Hematopoietic multipotent progenitor cell (in vitro differentiated cells): ENCODE results near the gene BRD1. TPM values are rescaled to one million over a fixed set of nuclear protein-coding genes. Genes with fewer than 3 reads are reported as not detected.
"Not testable (repeated sequence)": the region's sequence is repeated elsewhere in the genome, so short reads cannot be mapped to it uniquely, and the experiment has no call there.

Source experiments
- DNase-seq, 3 donors: peaks; one replicate each; pipeline ENCODE4 v3.0.0-alpha.2; 2011 to 2015; ENCODE audit warnings: low read depth in 2 of 3, low spot score in 2 of 3
- total RNA-seq: library from RNA; depleted of rRNA; stranded (reverse); fragments of >200 nt; gene quantifications from one replicate; pipeline ENCODE4 v1.2.3, GENCODE V29; 2012

The BRD1 gene
- total RNA-seq, 1 donor: 46.0 TPM

DNA sequence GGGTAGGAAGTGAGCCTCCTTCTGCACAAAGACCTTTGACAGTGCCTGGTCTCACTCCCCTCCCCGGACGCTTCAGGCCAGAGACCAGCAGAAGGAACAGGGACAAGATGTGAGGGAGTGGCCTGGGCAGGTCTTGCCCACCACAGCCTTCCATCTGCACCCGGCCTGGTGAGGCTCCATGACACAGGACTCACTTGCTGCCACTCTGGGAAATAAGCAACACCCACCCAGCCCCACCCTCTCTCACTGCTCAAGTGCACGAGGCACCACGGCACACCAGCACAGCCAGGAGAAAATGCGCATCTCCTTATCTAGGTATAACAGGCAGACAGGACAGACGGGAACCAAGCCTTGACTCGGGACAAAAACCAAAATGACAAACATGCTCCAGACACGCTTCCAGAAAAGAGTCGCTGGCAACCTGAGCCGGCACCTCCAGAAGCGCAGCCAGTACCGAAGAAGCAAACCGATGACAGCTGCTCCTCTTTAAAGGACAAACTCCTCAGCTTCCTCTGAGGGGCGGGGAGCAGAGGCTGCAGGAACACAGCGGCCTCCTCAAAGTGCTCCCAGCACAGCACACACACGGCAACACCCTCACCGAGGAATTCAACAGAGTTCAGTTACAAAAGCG is 41.7 kb downstream of the BRD1 start:
- DNase-seq: no peak

DNA sequence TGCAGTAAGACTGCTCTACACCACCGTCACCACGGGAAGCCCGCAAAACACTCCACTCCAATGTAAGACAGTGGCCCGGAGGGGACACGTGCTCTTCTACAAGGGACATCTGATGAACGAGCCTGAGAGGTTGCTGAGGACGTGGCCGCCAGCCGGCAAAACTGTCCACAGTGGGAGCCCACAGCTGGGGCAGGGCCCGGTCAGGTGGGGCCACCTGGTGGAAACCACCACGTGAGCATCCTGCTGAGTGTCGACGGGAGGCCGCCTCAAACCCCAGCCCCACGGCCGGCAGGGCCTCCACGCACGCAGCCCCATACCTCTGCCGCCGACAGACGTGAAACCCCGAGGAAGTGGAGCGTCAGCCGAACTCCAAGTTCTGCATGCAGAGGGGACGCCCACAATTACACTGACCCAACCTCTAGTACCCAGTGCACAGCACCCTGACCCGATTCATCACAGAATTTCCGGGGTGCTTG is 42.6 kb downstream of the BRD1 start:
- DNase-seq: no peak

DNA sequence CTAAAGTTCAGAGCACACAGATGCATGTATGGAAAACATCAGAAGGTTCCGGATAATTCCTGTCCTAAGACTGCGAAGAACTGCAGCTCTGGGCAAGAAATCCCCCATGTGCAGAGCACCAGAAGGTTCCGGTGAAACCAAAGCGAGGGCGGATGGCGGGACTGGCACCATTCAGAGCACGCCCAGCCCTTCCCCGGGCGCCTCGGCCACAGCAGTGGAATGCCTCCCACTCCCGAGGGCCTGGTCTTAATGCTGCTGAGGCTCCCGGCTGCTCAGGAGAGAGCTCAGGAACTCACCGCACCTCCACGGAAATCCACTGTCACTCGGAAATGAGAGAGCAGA is 43.1 kb downstream of the BRD1 start:
- DNase-seq: no peak

DNA sequence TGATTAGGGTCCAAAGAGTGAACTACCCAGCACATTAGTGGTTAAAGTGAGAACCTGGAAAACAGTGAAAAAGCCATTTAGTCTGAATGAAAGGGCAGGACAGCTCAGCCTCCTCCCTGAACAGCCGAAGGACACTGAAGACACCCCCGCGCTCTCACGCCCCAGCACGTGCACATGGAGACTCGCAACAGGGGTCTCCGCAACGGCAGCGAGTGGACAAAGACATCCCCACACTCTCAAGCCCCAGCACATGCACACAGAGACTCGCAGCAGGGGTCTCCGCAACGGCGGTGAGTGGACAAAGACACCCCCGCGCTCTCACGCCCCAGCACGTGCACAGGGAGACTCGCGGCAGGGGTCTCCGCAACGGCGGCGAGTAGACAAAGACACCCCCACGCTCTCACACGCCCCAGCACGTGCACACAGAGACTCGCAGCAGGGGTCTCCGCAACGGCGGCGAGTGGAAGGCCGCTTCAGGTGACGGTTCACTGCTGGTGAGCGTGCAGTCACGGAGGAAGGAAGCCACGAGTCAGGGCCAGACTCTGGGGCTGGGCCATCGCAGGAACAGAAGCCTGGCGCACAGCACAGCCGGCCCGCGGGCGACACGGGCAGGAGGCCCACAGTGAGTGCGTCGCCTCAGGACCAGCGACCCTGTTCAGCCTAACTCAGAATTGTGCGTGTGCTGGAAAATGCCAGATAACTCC is 43.6 kb downstream of the BRD1 start:
- DNase-seq: no peak

DNA sequence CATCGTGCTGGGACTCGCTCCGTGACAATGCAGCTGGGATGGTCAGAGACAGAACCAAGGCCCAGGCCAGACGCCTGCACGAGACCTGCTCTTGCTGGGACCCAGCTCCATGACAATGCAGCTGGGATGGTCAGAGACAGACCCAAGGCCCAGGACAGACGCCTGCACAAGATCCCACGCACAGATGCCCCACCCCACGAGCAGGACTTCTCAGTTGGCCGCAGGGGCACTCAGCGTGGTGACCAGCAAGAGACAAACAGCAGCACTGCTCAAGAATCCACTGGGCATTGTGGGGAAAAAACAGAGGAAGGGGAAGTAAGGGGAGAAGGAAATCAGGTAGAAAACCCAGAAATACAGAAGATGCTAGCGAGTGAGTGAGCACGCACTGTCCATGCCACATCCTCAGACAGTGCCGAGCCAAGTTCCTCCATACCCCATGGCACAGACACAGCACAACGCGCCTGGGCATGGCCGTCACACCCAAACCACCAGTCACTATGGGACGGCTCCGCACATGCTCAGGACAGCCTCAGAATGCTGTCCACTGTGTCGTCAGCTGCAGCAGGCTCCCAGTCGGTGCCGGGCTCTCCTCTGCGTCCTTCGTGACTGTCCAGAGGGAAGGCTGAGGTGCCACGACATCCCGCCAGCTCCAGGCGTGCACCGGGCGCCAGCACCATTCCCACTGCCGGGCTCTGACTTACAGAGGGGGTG is 44.5 kb downstream of the BRD1 start:
- DNase-seq: no peak

DNA sequence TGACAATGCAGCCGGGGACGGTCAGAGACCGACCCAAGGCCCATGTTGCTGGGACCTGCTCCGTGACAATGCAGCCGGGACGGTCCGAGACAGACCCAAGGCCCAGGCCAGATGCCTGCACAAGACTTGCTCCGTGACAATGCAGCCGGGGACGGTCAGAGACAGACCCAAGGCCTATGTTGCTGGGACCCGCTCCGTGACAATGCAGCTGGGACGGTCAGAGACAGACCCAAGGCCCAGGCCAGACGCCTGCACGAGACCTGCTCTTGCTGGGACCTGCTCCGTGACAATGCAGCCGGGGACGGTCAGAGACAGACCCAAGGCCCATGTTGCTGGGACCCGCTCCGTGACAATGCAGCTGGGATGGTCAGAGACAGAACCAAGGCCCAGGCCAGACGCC is 45.8 kb downstream of the BRD1 start:
- not testable (repeated sequence) for DNase-seq

DNA sequence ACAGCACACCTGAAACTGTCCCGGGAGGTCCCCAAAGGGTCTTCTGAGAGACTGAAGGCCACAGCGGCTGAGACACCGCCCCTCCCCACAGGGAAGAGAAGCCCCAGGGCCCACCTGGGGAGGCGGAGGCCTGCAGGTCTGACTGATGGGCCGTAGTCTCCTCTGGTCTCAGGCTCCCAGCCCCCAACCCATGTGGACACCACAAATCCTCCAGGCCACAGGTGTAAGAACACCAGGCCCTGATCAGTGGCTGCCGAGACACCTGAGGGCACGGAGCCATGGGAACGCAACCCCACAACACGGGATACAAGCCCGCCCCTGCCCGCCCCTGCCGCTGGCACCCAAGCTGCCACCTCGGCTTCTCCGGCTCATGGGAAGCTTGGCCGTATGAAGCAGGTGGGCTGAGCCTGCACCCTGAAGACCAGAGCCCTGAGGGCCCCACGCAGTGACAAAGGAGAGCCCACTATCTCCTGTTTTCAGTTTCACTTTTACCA is 46.3 kb downstream of the BRD1 start:
- no peak for DNase-seq

DNA sequence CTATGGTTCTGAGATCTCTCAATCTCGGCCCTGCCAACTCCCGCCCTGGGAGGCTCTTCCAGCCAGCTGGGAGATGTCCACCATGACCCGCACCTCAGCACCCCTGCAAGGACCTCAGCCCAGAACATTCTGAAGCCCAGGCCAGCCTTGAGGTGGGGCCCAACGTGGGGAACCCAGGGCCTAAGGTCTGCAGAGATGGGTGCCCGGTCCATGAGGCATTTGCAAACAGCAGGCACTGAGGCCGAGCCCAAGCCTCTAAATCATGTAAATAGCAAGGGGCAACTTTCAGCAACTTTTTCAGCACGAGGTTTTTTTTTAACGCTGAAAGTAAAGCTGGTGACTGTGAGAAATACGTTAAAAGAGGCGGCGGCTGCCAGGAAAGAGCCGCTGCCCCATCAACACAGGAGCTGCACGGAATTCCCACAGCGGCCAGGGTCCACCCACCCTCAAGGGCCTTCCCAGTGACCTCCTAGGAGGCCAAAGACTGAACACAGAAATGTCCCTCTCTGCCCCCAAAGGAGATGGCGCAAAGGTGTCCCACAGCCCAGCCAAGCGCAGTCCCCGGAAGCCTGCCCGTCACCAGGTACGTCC is 46.9 kb downstream of the BRD1 start:
- no peak for DNase-seq

DNA sequence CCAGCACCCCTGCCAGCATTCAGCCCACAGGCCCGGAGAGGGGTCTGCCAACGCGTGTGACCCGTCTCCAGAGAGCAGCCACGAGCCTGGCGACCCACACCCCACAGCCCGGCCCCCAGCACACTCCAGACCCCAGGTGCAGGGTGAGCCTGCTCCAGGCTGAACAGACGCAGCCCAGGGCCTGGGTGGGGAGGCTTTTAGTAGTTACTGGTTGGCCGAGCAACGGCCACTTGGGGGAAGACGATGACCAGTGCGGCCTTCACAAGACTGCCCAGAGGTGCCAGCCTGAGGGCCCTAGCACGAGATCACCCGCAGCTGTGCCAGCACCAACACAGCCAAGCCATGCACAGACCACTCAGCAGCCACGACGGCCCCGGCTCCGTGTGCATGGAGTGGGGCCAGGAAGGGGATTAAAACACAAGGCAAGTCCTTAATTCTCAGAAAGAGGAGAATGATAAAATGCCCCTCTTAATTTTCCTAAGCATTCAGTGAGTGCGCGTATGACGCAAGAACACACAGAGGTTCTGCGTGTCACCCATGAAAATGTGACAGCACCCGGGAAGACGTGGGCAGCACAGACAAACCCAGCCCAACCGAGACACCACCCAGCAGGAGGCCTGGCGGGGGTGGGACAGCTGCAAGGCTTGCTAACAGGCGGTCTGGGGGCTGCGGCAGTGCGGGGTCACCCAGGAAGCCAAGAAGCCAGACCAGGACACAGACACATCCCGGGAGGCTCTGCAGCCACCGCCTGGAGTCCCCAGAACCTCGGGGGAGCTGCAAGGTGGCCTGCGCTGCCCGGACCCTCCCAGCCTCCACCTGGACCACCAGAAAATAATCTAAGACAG is 47.6 kb downstream of the BRD1 start:
- no peak for DNase-seq

DNA sequence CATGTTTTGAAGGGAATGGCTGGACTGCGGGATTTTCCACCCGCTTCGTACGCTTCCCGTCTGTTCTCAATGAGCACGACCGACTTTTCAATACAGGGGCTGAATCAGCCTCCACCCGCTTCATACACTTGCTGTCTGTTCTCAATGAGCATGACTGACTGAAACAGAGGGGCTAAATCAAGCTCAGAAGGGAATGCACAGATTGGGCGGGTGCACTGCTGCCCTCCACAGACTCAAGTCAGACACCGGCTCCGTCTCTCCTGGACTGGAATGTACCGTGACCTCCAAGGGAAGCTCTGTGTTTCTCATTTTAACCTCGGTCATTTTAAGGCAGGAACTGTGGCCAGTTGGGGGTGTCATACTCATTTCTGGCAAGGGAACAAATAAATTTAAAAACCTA is 48.5 kb downstream of the BRD1 start:
- DNase-seq: no peak

DNA sequence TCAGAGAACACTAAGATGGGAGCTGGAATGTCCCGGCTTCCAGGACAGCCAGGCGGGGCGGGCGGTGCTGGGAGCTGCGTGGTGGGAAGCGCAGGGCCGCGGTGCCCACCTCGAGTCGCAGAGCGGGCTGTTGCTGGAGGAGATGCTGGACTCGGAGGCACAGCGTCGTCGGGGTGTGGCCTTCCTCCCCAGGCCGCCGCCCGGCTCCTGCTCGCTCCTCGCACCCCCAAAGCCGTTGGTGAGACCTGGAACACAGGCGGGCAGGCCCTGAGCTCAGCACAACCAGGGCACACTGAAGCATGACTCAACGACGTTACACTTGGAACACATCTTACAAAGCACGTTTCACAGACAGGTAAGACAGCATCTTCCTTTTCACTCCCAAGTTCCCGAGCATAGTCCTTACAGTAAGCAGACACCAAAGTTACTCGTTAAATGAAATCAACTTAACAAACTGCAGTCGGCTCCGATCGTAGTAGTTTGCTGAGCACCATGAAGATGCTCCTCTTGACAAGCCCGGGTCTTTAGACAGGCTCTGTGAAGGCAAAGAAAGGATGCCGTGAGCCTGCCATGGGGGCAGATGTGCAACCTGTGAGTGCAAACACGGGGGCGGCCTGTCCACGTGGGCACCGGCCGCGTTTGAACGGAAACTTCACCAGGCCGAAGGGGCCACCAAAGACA is 50.0 kb downstream of the BRD1 start:
- DNase-seq: no peak

DNA sequence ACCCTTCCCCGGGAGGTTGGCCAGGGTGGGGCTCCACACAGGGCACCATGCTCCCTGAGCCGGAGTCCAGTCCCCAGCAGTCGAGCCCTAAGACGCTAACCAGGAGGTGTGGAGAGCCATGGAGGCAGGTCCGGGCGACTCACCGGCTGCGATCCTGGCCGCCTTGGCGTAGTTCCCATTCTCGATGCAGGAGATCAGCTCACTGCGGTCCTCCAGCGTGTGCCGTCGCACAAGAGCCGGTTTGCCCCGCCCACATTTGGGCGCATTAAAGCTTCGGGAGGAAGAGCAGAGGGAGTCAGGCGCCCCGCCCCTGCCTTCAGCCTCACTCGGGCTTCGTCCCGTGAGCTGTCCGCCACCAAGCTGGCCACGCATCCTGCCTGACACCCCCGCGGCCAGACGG is 50.8 kb downstream of the BRD1 start:
- no peak for DNase-seq

DNA sequence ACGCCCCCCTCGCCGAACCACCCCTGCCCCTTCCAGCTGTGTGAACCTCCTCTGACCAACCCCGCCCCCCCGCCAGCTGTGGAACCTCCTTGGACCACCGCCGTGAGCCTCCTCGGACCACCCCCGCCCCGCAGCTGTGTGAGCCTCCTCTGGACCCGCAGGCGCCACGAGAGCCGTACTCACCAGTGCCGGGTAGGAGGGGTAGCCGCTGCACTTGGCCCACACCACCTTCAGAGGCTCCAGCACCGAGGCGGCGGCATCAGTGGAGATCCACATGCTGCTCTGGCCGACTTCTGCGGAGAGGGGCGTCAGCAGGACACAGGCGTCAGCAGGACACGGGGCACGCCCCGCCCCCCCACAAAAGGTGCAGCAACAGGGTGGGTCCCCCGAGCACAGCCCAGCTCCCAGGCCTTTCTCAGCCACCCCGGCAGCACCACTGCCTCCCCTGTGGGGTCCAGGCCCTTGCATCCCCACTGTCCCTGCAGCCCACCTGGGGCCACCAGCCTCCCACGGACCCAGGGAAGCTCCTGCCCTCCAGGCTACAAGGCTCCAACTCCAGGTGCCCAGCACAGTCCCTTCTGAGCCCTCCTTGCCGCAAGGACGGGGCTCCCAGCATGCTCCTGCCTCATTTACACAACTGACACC is 51.7 kb downstream of the BRD1 start:
- DNase-seq: no peak

DNA sequence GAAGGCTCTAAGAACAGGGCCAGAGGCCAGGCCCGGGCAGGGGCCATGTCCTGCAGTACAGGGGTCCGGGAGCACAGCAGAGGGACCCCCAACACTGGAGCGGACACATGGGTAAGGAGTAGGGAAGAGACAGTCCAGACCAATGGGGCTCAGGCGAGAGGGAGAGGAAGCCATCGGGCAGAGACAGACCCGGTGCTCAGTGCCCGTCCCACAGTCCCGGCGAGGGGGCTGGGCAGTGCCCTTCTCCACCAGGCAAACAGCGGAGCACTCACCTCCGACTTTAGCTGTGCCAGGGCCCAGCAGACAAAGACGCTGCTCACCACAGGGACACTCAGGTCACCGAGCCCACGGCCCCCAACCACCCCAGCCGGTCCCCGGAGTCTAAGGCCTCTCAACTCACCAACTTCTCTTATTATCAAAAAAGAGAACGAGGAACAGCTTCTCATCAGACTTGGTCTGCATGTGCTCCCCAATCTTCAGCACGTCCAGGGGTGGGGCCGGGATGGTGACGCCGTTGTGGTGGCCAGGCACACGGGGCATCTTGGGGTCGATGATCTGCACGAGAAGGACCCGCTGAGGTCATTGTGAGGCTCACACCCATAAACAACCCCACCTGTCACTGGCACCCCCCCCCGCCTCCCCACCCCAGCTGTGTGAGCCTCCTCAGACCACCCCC is 52.3 kb downstream of the BRD1 start:
- no peak for DNase-seq

DNA sequence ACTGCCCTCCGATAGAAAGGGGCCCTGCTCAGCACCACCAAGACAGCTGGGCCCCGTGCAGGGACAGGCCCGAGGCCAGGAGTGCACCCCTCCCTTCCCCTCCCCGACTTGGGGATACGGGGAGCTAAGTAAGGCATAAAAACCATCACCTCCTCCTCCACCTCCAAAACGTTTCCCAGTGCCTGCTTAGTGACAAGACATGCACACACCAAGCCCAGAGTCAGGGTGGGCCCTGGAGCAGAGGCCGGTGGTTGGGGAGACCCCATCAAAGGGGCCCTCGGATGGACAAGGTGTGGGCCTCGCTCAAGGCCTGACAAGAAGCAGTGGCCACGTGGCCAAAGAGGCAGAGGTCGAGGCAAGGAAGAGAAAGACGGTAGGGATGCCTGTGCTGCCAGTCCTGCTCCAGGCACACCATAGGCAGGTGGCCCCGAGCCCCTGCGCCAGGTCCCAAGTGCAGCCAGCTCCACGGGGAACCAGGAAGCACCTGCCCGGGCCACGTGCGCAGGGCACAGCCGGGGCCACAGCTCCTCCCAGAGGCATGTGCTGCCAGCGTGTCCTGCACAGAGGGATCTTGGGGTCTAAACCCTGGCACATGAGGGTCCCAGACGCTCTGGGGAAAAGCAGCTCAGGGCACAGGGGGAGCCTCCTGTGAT is 53.0 kb downstream of the BRD1 start:
- DNase-seq: no peak

DNA sequence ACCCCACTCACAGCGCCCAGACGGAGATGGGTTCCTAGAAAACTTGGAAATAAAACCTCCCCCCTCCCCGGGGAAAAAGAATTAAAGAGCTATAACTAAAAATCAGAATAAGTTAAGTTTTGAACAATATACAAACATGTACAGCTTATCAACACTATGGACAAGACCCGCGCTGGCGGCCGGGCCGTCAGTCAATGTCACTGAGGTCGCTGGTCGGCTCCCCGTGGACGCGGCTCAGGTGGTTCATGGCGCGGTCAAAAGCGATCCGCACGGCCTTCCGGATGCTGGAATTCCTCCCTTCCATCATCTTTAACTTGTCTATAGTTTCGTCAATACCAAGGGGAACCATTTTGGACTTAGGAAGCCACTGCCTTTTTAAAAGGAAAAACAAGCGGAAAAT is 53.6 kb downstream of the BRD1 start:
- DNase-seq: no peak

DNA sequence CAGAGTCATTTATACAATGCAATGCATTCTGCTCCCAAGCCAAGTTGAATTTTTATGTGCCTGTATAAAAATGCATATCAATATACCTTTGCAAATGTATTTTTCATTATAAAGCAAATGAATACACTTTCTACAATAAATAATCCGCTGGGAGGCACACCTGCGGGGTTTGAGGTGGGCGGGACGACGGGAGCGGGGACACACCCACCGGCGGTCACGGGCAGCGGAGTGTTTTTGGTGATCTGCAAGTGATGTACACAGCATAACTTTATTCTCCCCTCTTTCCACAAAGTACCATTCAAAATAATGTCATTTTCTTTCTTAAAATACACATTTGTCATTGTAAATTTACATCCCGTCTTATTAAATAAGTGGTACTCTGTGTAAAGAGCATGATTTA is 54.1 kb downstream of the BRD1 start:
- DNase-seq: no peak

DNA sequence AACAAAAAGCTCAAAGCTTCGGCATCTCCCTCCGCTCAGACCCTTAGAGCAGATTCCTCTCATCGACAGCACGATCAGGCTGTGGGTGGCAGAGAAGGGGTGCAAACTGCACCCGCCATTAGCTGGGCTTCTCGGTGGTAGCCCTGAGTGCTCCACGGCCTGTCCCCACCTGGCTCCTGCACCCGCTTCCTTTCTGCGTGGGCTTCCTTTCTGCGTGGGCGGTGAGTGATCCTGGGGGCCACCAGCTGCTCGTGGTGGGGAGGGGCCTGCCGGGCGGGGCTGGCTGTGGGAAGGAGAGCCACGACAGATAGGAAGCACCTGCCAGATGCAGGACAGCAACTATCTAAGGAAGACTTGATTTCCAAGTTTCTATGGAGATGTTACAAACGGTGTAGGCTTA is 55.0 kb downstream of the BRD1 start:
- peak in 2 of 3 donors; percentile 58 to 68 for DNase-seq
